GM12892 (cell line): Measurements from ENCODE around the gene CSTF1.
"Not testable (repeated sequence)": the region's sequence is repeated elsewhere in the genome, so short reads cannot be mapped to it uniquely, and the experiment has no call there.

Experiments used
- DNase-seq: peaks from one replicate; pipeline ENCODE4 v3.0.0; 2011; ENCODE audit not compliant: insufficient read length
- FAIRE-seq: peaks from 2 replicates; lab custom pipeline; 2011; peaks lifted over from hg19 to GRCh38; lab: Jason Lieb, UNC
- POLR2A ChIP-seq: IDR thresholded peaks from 2 replicates; pipeline ENCODE4 v1.6.1; 2011; ENCODE audit warnings: low read depth, low read length, control low read depth
- POLR2AphosphoS5 ChIP-seq: IDR thresholded peaks from 2 replicates; pipeline ENCODE4 v1.6.1; 2011; ENCODE audit warnings: low read depth, low read length, control low read depth
- TAF1 ChIP-seq: IDR thresholded peaks from 2 replicates; pipeline ENCODE4 v1.6.1; 2011; ENCODE audit warnings: low read depth, mild to moderate bottlenecking, control low read depth, low read length, borderline replicate concordance

CSTF1 gene

DNA sequence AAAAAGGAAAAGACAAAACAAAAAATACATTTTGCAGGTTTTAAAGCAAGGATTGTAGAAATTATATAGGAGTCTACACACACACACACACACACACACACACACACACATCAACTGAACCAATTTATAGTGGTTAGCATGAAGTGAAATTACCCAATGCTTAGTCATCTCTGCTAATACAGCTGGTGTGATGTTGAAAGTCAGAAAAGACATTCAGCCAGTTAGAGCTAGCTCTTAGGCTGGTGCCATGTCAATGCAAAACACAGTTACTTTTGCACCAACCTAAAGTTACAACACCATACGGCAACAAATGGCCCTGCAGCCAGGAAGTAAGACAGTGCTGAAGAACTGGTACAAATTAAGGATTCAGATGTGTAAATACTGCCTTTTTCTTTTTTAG, 18.5 kb upstream of the CSTF1 start:
- no peak for FAIRE-seq
- TF ChIP-seq POLR2AphosphoS5 = no peak
- TF ChIP-seq POLR2A = no peak
- no peak for TF ChIP-seq TAF1
- no peak for DNase-seq

- no peak for DNase-seq
- no peak for FAIRE-seq
- no peak for TF ChIP-seq POLR2AphosphoS5
- TF ChIP-seq TAF1 = no peak
- TF ChIP-seq POLR2A = no peak
Measured at GRCh38 chr20:56376331-56376730, 16.1 kb upstream of the CSTF1 start.

DNA sequence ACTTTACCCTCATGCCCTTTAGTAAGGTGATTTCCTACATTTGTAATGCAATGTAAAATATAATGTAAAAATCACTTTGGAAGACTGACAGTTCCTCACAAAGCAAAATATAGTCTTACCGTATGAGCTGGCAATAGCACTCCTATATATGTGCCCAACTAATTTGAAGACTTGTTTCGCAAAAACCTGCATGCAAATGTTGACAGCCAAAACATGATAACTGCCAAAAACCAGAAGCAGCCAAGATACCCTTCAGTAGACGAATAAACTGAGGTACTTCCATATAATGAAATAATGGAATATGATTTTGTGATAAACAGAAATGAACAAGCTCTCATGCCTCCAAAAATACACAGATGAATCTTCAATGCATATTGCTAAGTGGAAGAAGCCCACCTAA, 14.1 kb upstream of the CSTF1 start:
- no peak for TF ChIP-seq POLR2AphosphoS5
- no peak for TF ChIP-seq POLR2A
- no peak for TF ChIP-seq TAF1

GRCh38 chr20:56380375-56380774, 12.1 kb upstream of the CSTF1 start:
- DNase-seq (no peak), FAIRE-seq (no peak)
- TF ChIP-seq POLR2AphosphoS5 (no peak), POLR2A (no peak), TAF1 (no peak)

More for the DNA sequence above, 14.1 kb upstream of the CSTF1 start:
- DNase-seq = no peak
- no peak for FAIRE-seq

DNA sequence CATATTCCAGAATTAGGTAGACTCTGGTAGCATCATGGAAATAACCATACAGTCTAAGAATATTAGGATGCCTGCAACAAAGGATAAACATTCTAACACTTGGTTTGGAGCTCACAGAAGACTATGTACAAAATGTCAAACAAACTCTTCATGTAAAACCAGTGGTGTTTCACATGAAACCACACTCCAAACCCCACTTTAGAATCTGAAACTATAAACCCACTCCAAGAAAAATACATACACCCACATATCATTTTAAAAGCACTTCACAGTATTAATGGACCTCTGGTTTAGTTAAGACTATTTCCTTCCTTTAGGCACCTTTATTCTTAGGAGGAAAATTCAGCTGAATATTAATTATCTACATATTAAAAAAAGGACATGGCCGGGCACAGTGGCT, 10.9 kb upstream of the CSTF1 start:
- TF ChIP-seq TAF1 (no peak), POLR2AphosphoS5 (no peak), POLR2A (no peak)
- DNase-seq (no peak), FAIRE-seq (no peak)

GRCh38 chr20:56382696-56383095, 9.7 kb upstream of the CSTF1 start:
- TF ChIP-seq POLR2A = no peak
- no peak for TF ChIP-seq TAF1
- no peak for TF ChIP-seq POLR2AphosphoS5
- DNase-seq (no peak), FAIRE-seq (no peak)

- FAIRE-seq = no peak
- DNase-seq = no peak
- TF ChIP-seq POLR2A (no peak), TAF1 (no peak), POLR2AphosphoS5 (no peak)
Measured at GRCh38 chr20:56383334-56383733, 9.1 kb upstream of the CSTF1 start.

DNA sequence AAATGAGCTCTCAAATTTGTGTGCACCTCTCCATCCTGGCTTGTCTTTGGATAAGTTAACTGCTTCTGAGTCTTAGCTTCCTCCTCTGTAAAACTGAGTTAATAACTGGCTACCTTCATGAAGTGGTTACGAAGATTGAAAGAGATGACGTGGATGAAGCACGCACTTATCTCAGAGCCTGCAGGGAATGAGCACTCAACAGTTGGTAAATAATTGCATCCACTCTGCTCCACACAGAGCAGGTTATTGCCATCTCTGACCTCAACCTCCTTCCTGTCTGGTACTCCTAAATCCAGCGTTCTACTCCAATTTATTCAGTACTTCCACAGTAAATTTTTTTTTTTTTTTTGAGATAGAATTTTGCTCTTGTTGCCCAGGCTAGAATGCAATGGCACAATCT, 7.3 kb upstream of the CSTF1 start:
- no peak for TF ChIP-seq TAF1
- no peak for TF ChIP-seq POLR2AphosphoS5
- no peak for TF ChIP-seq POLR2A
- DNase-seq = no peak
- no peak for FAIRE-seq

- FAIRE-seq (no peak), DNase-seq (no peak)
- TF ChIP-seq POLR2A = no peak
- TF ChIP-seq POLR2AphosphoS5 = no peak
- no peak for TF ChIP-seq TAF1
Measured at GRCh38 chr20:56386219-56386618, 6.2 kb upstream of the CSTF1 start.

GRCh38 chr20:56388882-56389281, 3.6 kb upstream of the CSTF1 start:
- FAIRE-seq (no peak), DNase-seq (no peak)
- no peak for TF ChIP-seq POLR2A

DNA sequence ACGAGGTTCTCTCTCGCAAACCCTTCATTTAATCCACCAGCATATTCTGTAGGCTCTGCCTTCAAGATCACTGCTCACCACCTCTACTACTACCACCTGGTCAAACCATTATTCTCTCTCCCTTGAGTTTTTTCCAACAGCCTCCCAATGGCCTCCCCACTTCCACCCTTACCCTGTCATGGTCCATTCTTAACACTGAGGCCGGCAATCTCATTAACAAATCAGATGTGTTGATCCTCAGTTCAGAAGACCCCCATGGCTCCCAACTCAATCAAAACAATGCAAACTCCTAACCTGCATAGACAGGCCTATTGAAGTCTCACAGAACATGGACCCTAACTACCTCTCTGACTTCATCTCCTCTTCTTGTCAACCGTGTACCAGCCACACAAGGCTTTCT, 2.6 kb upstream of the CSTF1 start:
- no peak for DNase-seq
- TF ChIP-seq POLR2A (no peak), TAF1 (no peak), POLR2AphosphoS5 (no peak)
- no peak for FAIRE-seq

- not testable (repeated sequence) for FAIRE-seq
Measured at GRCh38 chr20:56390396-56390795, 2.0 kb upstream of the CSTF1 start.

DNA sequence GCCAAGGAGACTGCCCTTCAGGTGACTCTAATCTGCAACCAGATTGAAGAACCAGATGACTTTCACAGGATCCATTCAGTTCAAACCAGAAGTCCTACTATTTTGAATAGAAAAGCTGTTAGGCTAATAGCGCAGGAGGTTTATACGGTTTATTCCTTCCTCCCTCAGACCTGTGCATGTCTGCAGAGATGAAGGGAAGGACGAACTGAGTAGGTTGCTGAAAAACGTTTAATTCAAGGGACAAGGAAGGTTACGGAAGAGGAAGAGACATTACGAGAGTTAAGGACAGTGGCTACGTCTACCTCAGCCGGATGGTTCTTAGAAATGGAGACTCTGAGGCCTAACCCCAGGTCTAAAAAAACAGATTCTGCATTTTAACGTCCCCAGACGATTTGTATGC, 1.4 kb upstream of the CSTF1 start:
- no peak for FAIRE-seq
- TF ChIP-seq POLR2AphosphoS5 = no peak
- TF ChIP-seq POLR2A = no peak
- no peak for TF ChIP-seq TAF1
- DNase-seq = no peak

More at GRCh38 chr20:56390396-56390795, 2.0 kb upstream of the CSTF1 start:
- DNase-seq = not testable (repeated sequence)

DNA sequence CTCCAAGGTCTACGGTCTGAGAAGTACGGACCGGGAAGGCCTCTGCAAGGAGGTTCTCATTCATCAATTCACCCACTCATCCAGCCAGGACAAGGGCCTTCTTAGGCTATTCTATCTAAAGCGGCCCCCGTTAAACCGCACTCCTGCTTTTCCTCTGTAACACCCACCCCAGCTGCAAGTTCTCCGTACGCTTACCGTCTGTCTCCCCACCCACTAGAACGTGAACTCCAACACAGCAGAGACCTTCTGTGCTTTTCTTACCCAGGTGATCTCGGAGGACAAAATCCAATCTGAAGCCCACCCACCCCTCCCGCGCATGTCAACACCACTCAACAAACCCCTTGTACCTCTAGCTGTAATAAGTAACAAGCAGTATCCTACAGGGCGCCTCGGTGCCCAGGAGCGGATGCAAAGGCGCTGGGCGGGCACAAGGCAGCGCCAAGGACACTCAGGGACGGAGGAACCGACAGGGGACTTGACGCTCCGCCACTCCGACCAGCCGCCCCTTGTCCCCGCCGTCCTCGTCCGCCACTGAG, 781 bp upstream of the CSTF1 start:
- no peak for TF ChIP-seq POLR2A
- no peak for TF ChIP-seq POLR2AphosphoS5
- TF ChIP-seq TAF1 = no peak
- no peak for FAIRE-seq
- DNase-seq = no peak
